Testis (tissue), 3 donors: ENCODE results near the gene TRIM37. TPM values are rescaled to one million over a fixed set of nuclear protein-coding genes. Genes with fewer than 3 reads are reported as not detected.

ENCODE experiments used
- DNase-seq: peaks from one replicate; pipeline ENCODE4 v3.0.0-alpha.2; 2019
- H3K27ac ChIP-seq, 2 donors: fragments of 200-600 bp; sonication (generic); one replicate each; pipeline ENCODE4 v1.5.1; 2019
- H3K27me3 ChIP-seq: fragments of 200-600 bp; sonication (generic); one replicate; pipeline ENCODE4 v1.5.1; 2019
- H3K36me3 ChIP-seq: fragments of 200-600 bp; sonication (generic); one replicate; pipeline ENCODE4 v1.5.1; 2017; ENCODE audit warnings: low read depth; ENCODE audit errors: missing control alignments
- H3K4me1 ChIP-seq: fragments of 200-600 bp; sonication (generic); one replicate; pipeline ENCODE4 v1.5.1; 2019
- H3K4me3 ChIP-seq, 2 donors: fragments of 200-600 bp; sonication (generic); one replicate each; pipeline ENCODE4 v1.5.1; 2017 to 2019
- H3K9me3 ChIP-seq: fragments of 200-600 bp; sonication (generic); one replicate; pipeline ENCODE4 v1.5.1; 2017
- POLR2A ChIP-seq: fragments of 450-650 bp; IDR thresholded peaks from one replicate; pipeline ENCODE4 v1.6.1; 2017; ENCODE audit warnings: antibody characterized with exemption, mild to moderate bottlenecking, moderate library complexity
- WGBS, 2 donors: methylation state at CpG; one replicate each; pipeline ENCODE4 v1.1.5; 2018; 5-methylcytosine and 5-hydroxymethylcytosine counted together
- intact Hi-C: fragments of 100-400 bp; cut with DNase I; formaldehyde crosslinking; loops from one replicate; pipeline ENCODE4 v1.15.1; 2023; ENCODE audit warnings: low total_unique reads
- polyA plus RNA-seq: library from polyadenylated mRNA; stranded (reverse); fragments of 350-450 nt; fragmentation: Illumina TruSeq; extraction: RNeasy Lipid Tissue Mini Kit (QIAGEN cat#74804); gene quantifications from one replicate; pipeline ENCODE4 v1.2.3, GENCODE V29; 2014; ENCODE audit warnings: low read depth, low replicate concordance; ENCODE audit not compliant: insufficient read depth
- total RNA-seq, 2 donors: library from RNA; depleted of rRNA; stranded (reverse); fragments of >200 nt; gene quantifications; one replicate each; pipeline ENCODE4 v1.2.3, GENCODE V29; 2016
- TF ChIP-seq, protein P1 (sequence below), 3 experiments: fragments of 450-650 bp in 2 of 3; fragments of 200-600 bp in 1 of 3; sonication (generic) in 1 of 3; IDR thresholded peaks; one replicate each; pipeline ENCODE4 v1.5.1; 2016 to 2019; ENCODE audit warnings: antibody characterized with exemption in 3 of 3, mild to moderate bottlenecking in 2 of 3, moderate library complexity in 1 of 3

The TRIM37 gene
- total and polyA plus RNA-seq, 3 donors from 2014 or later = 98.5 to 149 (median 119) TPM

DNA sequence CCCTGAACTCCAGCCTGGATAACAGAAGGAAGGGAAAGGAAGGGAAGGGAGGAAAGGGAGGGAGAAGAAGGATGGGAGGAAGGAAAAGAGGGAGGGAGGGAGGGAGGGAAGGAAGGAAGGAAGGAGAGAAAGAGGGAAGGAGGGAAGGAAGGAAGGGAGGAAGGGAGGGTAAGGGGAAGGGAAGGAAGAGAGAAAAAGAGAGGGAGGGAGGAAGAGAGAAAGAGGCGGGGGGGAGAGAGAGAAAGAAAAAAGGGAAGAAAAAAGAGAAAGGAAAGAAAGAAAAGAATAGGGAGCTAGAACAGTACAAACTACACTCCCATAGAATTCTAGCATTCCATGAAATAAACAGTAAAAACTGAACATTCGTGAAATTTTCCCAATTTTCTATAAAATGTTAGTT lies 23.1 kb upstream of the TRIM37 start:
- Histone ChIP-seq H3K4me3 (no peak overlapping the region), H3K27ac (no peak overlapping the region), H3K36me3 (no peaks in the 10 kb centered on the region), H3K27me3 (no peaks in the 10 kb centered on the region), H3K9me3 (no peaks in the 10 kb centered on the region), H3K4me1 (no peaks in the 10 kb centered on the region)
- intact Hi-C loops = no loop called here
- no peak for DNase-seq
- WGBS, 2 donors = 46 to 47% methylated on average over 2 of the region's 2 CpGs
- TF ChIP-seq, protein P1, sequence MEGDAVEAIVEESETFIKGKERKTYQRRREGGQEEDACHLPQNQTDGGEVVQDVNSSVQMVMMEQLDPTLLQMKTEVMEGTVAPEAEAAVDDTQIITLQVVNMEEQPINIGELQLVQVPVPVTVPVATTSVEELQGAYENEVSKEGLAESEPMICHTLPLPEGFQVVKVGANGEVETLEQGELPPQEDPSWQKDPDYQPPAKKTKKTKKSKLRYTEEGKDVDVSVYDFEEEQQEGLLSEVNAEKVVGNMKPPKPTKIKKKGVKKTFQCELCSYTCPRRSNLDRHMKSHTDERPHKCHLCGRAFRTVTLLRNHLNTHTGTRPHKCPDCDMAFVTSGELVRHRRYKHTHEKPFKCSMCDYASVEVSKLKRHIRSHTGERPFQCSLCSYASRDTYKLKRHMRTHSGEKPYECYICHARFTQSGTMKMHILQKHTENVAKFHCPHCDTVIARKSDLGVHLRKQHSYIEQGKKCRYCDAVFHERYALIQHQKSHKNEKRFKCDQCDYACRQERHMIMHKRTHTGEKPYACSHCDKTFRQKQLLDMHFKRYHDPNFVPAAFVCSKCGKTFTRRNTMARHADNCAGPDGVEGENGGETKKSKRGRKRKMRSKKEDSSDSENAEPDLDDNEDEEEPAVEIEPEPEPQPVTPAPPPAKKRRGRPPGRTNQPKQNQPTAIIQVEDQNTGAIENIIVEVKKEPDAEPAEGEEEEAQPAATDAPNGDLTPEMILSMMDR (IDR thresholded peaks at IDR 0.05) = no peak
- no peak for TF ChIP-seq POLR2A

DNA sequence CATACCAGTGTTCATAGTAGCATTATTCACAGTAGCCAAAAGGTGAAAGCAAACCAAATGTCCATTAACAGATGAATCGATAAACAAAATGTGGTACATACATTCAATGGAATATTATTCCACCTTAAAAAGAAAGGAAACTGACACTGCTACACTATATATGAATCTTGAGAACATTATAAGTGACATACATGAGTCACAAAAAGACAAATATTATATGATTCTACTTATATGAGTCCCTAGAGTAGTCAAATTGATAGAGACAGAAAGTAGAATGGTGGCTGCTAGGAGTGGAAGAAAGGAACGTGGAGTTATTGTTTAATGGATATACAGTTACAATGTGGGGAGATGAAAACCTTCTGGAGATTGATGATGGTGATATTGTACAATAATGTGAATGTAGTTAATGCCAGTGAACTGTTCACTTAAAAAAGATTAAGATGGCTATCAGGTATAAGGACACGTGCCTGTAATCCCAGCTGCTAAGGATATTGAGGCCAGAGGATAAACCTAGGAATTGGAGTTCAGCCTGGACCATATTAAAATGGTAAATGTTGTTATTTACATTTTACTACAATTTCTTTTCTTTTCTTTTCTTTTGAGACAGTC lies 20.2 kb upstream of the TRIM37 start:
- DNase-seq = no peak
- H3K4me1 ChIP-seq = no peaks in the 10 kb centered on the region
- no peak overlapping the region for H3K4me3 ChIP-seq
- 51 to 53% methylated on average over 3 of the region's 3 CpGs for WGBS, 2 donors
- no peak overlapping the region for H3K27ac ChIP-seq
- H3K9me3 ChIP-seq = no peaks in the 10 kb centered on the region
- intact Hi-C loops = no loop called here
- no peaks in the 10 kb centered on the region for H3K27me3 ChIP-seq
- no peaks in the 10 kb centered on the region for H3K36me3 ChIP-seq
- TF ChIP-seq, protein P1 (IDR thresholded peaks at IDR 0.05) = no peak
- TF ChIP-seq POLR2A = no peak

DNA sequence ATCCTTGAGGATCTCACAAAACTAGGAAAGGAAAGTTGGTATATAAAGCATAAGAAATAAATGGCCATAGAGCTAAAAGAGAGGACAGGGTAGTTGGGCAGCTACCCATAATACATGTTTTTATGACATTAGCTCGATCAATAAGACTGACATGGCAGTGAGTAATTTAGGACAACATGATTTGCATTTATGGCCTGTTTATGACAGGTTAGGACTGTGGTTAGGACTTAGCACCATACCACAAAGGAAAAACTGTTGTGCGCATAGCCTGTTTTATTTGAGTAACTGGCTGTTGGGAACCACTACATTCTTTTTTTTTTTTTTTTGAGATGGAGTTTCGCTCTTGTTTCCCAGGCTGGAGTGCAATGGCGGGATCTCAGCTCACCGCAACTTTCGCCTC lies 18.0 kb upstream of the TRIM37 start:
- Histone ChIP-seq H3K4me1 (no peaks in the 10 kb centered on the region), H3K27ac (no peak overlapping the region), H3K27me3 (no peaks in the 10 kb centered on the region), H3K36me3 (no peaks in the 10 kb centered on the region), H3K4me3 (no peak overlapping the region), H3K9me3 (no peaks in the 10 kb centered on the region)
- no peak for DNase-seq
- TF ChIP-seq POLR2A = no peak
- WGBS, 2 donors = 93 to 98% methylated on average over 6 of the region's 6 CpGs
- intact Hi-C loops = no loop called here

GRCh38 chr17:59121901-59122480 lies 15.3 kb upstream of the TRIM37 start:
- no peaks in the 10 kb centered on the region for H3K27me3 ChIP-seq
- H3K36me3 ChIP-seq = no peaks in the 10 kb centered on the region
- H3K27ac ChIP-seq = no peak overlapping the region
- H3K9me3 ChIP-seq = no peaks in the 10 kb centered on the region
- H3K4me3 ChIP-seq = no peak overlapping the region
- intact Hi-C loops = no loop called here
- 92 to 95% methylated on average over 9 of the region's 9 CpGs for WGBS, 2 donors
- TF ChIP-seq, protein P1 (IDR thresholded peaks at IDR 0.05) = no peak
- no peak for TF ChIP-seq POLR2A
- no peaks in the 10 kb centered on the region for H3K4me1 ChIP-seq
- DNase-seq = no peak

DNA sequence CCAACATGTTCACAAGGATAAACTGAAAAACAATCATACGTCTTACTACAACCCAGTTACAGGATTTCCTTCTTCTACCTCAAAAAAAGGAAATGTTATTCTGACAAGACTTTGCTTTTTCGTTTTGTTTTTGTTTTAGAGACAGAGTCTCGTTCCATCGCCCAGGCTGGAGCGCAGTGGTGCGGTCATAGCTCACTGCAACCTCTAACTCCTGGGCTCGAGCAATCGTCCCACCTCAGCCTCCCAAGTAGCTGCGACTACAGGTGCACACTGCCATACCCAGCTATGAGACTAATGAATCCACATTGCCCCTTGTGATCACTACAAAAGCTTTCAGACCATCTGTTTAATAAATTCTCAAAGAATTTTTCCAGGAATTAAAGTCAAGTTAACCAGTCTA lies 8.8 kb upstream of the TRIM37 start:
- H3K4me3 ChIP-seq = no peak overlapping the region
- no peaks in the 10 kb centered on the region for H3K36me3 ChIP-seq
- no peaks in the 10 kb centered on the region for H3K4me1 ChIP-seq
- intact Hi-C loops = no loop called here
- no peak for DNase-seq
- TF ChIP-seq POLR2A = no peak
- TF ChIP-seq, protein P1 (IDR thresholded peaks at IDR 0.05) = no peak
- WGBS, 2 donors = 91 to 94% methylated on average over 9 of the region's 9 CpGs
- H3K27ac ChIP-seq = no peak overlapping the region
- H3K9me3 ChIP-seq = no peaks in the 10 kb centered on the region
- H3K27me3 ChIP-seq = no peaks in the 10 kb centered on the region
